ENCODE data around the gene FTO.

- TF ChIP-seq POLR2AphosphoS5 (IDR thresholded peaks at IDR 0.05; ENCODE audit: low read depth, low read length): no peak
- no peak for TF ChIP-seq TAF1 (IDR thresholded peaks at IDR 0.05; ENCODE audit: borderline replicate concordance, insufficient read depth, low read length)
- no peak for TF ChIP-seq REST (IDR thresholded peaks at IDR 0.05; ENCODE audit: insufficient read depth in 1 of 2, low read depth in 2 of 2, low read length in 2 of 2)
These were observed 69.9 kb downstream of the FTO start for GRCh38 chr16:53773881-53774280.

All from PFSK-1 (cell line).